NCI-H82 treated with DMSO at 0.1 percent for 48 hours (cell line): ENCODE results near the gene PPM1J.

Experiments
- DNase-seq: peaks from one replicate; lab custom pipeline; 2025; ENCODE audit not compliant: unreplicated experiment; lab: John Stamatoyannopoulos, UW

PPM1J gene

DNA sequence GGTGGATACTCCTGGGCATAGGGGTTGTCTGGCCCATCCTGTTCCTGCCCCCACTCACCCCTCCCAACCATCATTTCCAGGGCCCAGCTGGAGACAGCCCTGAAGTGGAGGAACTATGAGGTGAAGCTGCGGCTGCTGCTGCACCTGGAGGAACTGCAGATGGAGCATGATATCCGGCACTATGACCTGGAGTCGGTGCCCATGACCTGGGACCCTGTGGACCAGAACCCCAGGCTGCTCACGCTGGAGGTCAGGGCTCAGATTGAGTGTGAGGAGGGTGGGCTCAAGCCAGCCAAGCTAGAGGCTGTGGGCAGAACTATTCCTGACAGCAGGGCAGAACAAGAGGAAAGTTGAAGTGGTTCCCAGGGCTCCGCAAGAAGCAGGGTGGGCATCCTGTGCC, 22.5 kb downstream of the PPM1J start:
- DNase-seq, result no peak

DNA sequence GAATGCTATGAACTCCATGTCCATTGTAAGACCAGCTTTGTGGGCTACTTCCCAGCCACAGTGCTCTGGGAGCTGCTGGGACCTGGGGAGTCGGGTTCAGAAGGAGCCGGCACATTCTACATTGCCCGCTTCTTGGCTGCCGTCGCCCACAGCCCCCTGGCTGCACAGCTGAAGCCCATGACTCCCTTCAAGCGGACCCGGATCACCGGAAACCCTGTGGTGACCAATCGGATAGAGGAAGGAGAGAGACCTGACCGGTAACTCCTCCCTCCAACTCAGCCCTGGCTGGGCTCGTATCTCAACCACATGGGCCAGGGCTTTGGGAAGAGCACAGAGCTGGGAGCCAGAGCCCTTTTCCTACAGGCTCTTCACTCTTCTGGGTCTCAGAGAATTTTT, 25.3 kb downstream of the PPM1J start:
- DNase-seq, result no peak

DNA sequence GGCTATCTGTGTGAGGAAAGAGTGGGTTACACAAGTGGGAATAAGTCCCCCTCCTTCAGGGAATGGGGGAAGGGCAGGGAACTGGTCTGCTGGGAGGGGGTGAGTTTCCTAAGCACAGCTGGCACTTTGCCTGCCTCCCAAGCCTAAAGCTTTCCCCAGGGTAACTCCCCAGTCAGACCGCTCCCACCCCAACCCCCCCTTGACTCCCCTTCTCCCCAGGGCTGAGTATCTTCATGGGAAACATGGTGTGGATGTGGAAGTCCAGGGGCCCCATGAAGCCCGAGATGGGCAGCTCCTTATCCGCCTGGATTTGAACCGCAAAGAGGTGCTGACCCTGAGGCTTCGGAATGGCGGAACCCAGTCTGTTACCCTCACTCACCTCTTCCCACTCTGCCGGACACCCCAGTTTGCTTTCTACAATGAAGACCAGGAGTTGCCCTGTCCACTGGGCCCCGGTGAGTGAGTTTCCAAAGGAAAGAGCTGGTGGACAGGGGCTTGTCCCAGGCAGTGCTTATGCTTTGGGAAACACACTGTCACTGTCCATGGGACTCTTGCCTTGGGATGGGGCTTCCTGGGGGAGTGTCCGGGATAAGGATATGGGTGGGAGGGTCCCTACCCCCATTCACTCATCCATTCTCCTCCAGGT, 25.8 kb downstream of the PPM1J start:
- DNase-seq, result no peak

- DNase-seq, result no peak
Observed at GRCh38 chr1:112688781-112689193, 26.3 kb downstream of the PPM1J start.

DNA sequence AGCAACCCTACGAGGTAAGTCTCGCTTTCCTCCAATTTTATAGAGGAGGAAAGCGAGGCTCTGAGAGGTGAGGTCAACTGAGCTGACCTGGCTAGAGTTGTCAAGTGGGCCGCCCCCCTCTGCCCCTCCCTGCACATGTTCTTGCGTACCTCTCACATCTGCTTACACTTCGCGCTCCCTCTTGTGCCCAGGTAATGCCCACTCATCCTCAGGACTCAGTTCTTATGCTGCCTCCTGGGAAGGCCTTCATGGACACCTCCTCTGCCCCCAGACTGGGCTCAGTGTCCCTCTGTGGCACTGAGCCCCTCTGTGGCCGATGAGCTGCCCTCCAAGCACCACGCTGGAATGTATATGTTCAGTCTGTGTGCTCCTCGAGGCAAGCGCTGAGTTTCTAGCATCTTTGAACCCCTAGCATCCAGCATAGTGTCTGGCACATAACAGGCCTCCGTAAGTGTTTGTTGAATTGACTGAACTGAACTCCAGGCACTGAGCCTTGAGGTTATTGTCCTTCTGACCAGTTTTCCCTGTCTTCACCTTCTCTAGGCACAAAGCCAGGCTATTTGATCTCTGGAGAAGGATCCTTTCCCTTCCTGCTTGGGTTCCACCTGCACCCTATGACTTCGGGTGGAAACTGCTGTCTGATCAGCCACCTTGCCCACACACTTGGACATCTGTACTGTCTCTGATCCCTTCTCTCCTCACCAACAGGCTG, 27.2 kb downstream of the PPM1J start:
- DNase-seq, result no peak

DNA sequence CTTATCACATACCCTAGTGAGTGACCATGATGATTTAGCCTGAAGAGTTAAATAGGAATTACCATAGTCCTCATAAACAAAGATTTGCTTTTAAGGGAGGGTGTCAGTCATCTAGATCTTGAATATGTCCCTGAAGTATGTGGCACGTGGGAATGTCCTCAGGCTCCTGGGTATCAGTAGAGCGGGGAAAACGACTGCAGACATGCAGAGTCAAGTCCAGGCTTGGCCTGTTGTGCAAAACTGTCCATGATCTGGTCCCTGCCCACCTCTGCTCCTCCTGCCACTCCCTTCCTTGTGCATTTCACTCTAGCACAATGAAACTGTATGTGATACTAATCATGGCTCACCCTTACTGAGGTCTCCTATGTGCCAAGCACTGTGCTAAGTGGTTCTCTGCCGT, 27.8 kb downstream of the PPM1J start:
- no peak for DNase-seq

DNA sequence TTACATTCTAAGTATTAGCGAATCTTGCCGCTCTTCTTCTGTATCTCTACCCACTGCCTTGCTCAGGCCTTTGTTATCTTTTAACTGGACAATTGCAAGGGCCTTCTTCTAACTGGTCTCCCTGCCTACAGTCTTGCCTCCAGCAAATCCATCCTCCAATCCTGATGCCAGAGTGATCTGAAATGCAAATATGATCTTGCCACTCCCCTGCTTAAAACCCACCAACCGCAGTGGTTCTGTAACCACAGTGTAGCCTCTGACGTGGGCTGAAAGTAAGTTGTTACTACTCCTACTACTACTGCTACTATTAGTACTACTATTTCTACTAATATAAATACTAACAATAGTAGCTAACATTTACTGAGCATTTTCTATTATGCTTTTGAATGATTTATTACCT, 28.3 kb downstream of the PPM1J start:
- DNase-seq, result no peak

- DNase-seq, result no peak
Observed at GRCh38 chr1:112686417-112686816, 28.7 kb downstream of the PPM1J start.

GRCh38 chr1:112685913-112686312, 29.2 kb downstream of the PPM1J start:
- DNase-seq, result no peak

DNA sequence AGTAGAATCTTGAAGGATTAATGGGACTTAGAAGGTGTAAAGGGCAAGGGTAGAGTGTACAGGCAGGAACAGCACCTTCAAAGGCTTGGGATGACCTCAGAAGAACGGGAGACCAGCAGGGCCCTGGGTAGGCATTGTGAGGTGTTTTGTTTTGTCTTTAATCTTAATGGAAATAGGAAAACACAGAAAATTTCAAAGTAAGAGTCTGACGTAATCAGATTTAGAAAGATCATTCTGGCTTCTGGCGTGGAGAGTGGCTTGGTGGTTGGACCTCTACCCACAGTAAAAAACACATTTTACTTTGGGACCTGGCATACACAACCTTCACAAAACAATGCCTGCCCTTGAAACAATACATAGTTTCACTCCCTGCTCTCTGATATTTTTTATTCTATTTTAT, 36.5 kb downstream of the PPM1J start:
- DNase-seq, result no peak

DNA sequence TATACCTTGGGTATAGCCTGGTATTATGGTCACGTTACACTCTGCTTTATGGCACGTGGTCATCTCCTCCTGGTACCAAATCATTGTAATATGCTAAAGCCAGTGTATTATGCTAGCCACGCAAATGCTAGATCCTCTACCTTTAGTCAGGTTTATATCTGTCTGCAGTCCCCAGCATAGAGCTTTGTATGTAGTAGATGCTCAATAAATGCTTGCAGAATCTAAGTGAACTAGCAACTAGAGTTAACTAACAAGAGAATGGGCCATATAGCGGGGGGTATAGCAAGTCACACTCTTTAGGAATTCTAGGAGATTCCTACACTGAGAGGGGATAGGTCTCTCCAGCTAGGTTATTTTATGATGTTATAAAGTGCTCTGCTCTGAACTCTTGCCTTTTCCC, 37.6 kb downstream of the PPM1J start:
- DNase-seq, result no peak

- no peak for DNase-seq
Observed at GRCh38 chr1:112676543-112676942, 38.6 kb downstream of the PPM1J start.

DNA sequence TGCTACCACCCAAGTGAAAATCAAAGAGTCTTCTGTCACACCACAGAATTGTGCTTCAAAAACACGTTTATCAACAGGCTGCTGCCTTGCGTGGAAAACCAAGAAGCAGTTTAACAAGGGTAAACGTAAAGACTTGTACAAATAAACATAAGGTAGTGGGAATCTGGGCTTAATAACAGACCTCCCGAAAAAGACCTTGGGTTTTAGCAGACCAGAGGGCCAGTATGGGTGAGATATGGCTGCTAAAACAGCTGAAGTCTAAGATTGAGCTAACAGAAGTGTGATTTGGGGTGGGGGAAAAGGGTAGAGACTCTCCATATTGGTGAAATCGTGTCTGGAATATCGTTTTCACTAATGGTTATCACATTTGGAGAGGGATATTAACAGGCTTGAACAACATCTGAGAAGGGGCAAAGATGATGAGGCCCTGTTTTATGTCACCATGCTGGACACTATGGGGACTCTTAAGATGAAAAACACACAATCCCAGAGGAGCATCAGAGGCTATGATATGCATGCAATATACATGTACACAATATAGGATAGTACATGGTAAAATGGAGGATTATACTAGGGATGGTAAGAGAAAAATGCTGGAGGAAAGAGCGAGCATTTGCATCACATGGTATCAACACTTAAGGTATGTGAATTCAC, 39.3 kb downstream of the PPM1J start:
- DNase-seq, result no peak

DNA sequence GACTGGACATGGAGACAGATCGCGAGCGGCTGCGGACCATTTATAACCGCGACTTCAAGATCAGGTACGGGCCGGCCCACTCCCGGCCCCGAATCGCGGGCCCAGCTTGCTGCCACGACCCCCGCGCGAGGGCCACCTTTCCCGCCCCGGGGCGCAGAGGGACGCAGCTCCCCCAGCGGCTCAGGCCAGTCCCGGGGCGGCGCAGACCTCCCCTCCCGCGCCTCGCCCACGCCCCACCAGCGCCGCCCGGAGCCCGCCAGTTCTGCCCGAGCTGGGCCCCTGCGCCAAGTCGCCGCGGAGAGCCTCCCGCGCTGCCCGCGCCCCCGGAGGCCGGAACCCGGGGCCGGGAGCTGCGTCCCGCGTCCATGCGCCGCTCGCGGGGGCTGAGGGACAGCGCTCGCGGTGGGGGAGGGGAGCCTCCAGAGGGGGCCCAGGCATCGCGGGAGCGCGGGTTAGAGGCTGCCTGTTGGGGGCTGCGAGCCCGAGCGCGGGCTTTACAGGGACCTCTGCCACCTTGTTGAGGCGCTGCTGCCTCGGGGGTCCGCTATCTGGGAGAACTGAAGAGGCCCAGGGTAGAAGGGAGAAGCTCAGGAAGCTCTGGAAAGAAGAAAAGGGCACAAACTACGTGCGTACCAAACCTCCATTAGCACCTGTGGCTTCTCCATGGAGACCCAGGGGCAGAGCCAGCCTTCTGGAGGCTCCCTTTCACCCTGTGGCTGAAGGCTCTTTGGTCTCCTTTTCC, 40.0 kb downstream of the PPM1J start:
- DNase-seq, result no peak

DNA sequence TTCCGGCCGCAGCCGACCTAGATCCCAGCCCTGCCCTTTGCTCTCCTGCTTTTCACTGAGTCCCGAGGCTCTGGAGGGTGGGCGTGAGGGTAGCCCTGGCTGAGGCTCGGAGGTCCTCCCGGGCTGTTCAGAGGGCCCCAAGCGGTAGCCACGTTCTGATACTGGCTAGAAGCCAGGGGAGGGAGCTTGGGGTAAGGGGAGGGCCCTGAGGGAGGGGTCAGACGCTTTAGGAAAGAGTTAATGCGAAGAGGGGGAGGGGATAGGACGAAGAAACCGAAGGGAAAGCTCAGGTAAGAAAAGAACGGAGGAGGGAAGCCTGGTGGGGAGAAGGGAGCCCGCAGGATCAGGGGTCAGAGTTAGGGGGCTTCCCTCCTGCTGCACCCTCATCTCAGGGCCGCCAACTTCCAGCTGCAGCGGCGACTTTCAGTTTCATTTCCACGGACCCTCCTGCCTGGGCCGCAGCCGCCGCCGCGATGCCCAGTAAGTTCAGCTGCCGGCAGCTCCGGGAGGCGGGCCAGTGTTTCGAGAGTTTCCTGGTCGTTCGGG, 40.6 kb downstream of the PPM1J start, which contains the start of gene MOV10:
Gene MOV10 (plus strand): TSS at position 220 of the 546 bp plus-strand sequence. CDS start 254 bp downstream, at position 474.
- DNase-seq, result peak; percentile 54

DNA sequence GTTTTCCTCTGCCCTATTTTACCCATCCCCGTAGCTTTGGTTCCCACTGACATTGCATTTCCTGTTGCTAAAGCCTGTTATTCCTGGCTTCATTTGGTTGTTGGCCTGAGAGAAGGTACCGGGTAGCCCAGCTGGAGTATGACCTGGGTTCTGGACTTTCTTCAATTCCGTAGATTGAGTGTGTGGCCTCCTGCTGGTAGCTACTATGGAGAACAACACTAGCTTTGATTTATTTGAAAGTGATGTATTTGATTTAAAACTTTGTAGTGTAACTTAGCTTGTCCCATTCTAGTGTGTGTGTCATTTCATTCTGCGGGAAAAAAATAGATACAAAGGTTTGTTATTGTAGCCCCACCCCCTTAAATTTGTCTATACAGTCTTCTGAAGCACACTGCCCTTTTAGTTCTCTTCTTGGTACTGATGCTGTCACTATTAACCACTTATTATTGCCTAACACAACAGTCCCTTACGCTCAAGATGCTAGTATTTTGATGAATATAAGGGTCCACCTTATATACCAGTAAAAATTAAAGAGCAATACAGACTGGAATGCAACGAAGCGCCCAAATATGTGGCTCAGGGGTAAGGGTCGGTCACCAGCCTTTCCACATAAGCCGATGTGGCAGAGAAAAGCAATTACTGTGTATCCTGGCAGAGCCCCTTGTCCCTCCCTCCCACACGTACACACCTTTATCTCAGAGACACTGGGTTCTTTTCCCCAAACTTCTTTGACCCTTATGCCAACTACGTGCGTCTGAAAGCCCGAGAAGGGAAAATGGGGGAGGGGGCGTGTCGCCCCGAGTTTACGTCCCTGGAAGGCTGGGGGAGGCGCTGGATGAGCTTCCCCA, 41.3 kb downstream of the PPM1J start:
- DNase-seq, result peak; percentile 17

DNA sequence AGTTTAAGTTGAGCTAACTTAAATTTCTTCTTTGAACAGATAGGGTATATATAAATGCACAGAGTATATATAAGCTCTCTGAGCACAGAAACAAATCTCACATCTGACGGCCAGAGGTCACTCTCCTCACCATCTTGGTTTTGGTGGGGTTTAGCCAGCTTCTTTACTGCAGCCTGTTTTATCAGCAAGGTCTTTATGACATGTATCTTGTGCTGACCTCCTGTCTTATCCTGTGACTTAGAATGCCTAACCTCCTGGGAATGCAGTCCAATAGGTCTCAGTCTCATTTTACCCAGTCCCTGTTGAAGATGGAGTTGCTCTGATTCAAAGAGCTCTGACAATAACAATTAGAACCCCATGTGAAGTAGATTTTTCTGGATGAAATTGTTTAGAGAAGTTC, 42.3 kb downstream of the PPM1J start:
- no peak for DNase-seq

- no peak for DNase-seq
Observed at GRCh38 chr1:112672009-112672408, 43.1 kb downstream of the PPM1J start.

DNA sequence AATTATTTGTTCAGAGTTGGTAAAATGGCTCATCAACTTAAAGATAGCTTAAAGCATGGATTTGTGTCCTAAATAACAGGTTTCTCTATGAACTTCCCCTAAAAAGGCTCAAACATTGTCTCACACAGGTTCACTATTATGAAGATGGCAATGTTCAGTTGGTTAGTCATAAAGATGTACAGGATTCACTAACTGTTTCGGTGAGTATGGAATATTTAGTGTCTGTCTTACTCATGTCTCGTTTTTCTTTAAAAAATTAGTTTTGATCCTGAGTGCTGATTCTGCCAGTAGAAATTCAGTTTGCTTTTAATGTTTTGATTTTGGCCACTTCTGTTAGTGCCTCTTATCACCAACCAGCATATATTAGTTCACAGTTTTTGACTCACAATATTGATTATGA, 48.2 kb downstream of the PPM1J start:
- no peak for DNase-seq

DNA sequence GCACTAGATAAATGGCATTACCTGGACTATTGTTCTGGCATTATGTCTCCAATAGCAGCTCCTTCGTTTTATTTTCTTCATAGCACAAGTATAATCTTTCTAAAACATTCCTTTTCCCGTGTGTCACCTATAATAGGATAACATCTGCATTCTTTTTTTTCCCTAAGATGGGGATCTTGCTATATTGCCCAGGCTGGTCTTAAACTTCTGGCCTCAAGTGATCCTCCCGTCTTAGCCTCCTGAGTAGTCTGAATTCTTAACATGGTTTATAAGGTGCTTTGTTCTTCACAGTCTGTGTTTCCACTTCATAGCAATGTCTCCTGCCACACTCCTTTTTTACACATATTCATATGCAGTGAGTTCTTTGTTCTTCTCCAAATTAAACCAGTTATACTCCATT, 49.3 kb downstream of the PPM1J start:
- DNase-seq, result no peak
